GM19035 (cell line): ENCODE results near the gene COL27A1.
"Not testable (repeated sequence)": the region's sequence is repeated elsewhere in the genome, so short reads cannot be mapped to it uniquely, and the experiment has no call there.

Experiments used
- ATAC-seq: cut with Tn5 transposase; IDR thresholded peaks from one replicate; pipeline ENCODE4 v1.9.1; 2021; ENCODE audit not compliant: unreplicated experiment

Gene COL27A1

DNA sequence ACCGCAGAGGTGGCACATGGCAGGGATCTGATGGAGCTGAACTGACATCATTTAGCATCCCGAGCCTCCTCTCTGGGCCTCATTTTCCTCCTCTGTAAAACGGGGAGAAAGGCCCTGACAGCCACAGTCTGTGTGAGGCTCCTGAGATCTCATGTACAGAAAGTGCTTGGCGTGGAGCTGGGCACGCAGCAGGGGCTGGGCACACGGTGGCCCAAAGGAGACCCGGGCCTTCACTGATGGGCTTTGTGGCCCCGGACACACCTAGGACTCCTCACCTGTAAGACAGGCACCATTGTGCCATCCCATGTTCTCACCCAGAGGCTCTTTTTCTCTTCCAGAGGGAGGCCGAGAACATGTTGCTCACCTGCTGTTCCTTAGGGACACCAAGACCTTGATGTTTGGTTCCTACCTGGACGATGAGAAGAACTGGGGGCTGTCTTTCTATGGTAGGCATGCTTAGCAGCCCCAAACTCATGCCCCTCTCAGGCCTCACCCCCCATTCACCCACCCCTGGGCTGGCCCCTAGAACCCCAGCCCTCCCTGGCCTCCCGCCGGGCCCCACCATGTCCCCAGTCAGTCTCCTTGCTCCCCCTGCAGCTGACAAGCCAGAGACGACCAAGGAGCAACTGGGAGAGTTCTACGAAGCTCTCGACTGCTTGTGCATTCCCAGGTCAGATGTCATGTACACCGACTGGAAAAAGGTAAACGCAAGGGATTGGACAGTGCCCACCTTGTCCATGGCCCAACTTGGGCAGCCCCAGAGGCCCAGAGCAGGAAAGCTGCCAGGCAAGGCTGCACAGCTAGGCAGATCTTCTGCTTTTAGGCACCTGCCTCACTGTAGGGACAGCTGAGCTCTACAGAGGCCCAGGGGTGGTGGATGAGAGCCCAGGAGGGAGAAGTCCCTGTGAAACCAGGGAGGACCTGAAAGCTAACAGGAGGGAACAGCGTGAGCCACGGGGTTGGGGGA lies 176.2 kb downstream of the COL27A1 start:
- not testable (repeated sequence) for ATAC-seq

DNA sequence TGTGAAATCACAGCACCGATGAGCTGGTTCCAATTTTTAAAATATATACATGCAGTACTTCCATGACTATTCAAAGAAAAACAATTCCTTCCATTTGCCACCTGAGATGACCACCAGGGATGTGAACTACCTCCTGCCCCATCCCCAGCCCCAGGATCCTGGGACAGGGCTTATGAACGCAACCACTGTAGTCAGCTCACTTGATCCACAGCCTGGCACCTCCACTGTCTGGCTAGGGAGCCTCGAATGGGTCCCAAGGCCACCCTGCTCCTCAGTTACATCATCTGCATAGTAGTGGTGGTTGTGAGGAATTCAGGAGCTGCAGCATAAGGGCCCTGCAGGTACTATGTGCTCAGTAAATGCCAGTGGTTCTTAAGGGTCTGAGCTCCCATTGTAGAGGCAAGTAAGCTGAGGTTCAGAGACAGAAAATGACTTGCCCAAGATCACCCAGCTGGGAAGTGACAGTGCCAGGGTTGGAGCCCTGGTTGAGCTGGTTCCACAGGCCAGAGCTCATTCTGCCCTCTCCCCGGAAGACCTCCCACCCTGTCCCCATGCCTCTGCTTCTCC lies 177.2 kb downstream of the COL27A1 start:
- not testable (repeated sequence) for ATAC-seq

DNA sequence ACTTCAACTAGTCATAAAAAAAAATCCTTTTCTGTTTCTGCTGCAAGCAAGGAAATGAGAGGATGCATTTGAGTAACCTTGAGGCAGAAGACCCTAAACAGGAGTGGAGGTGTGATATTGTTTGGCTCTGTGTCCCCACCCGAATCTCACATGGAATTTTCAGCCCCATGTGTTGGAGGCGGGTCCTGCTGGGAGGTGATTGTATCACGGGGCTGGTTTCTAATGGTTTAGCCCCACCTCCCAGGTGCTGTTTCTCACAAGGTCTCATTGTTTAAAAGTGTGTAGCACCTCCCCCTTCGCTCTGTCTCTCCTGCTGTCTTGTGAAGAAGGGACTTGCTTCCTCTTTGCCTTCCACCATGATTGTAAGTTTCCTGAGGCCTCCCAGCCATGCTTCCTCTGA lies 178.4 kb downstream of the COL27A1 start:
- ATAC-seq, result not testable (repeated sequence)

DNA sequence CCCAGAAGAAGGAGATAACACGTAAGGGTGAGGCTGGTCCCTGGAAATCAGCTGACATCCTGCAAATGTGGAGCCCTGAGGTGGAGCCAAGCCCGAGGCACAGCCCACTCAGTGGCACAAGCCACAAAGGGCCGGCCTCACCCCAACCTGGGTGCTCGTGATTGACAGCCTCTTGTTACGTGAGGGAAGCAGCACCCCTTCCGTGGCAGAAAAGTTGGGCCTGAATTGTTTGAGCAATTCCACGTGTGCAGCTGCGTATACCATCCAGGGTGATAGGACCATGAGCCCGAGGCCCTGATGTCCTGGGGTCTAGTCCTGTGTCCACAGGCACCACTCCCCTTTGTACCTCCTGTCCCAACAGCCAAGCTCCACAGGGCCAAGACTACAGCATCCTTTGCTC lies 179.2 kb downstream of the COL27A1 start:
- ATAC-seq, result no peak

DNA sequence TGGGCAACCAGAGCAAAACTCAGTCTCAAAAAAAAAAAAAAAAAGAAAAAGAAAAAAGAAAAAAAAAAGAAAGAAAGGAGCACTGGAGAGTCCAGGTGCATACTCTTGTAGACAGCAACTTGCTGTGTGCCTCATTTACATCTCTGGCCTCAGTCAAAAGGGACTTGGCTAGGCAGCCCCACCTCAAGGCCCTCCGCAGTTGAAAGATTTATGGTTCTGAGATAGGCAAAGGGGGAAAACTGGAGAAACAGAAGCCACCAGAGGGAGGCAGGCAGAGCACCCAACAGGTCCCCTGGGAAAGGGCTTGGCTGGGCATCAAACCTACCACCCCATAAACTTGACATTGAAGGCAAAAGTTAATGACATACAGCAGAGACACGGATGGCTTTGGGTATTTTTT lies 180.4 kb downstream of the COL27A1 start:
- ATAC-seq, result no peak

DNA sequence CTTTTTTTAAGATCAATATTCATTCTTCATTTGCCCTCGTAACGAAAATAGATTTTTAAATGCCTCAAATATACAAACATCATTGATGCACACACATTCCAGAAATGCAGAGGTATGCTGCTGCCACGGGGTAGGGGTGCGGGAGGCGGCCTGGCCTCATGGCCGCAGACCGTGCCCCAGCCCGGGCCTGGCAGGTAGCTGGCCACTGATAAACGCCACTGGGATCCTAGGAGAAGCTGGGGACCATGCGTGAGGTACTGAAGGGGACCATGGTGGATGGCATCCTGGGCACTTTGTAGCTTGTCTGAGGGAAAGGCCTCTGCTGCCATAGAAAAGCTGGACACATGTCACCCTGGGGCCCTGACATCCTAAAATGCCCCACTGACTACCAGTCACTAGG lies 180.8 kb downstream of the COL27A1 start:
- ATAC-seq, result no peak

DNA sequence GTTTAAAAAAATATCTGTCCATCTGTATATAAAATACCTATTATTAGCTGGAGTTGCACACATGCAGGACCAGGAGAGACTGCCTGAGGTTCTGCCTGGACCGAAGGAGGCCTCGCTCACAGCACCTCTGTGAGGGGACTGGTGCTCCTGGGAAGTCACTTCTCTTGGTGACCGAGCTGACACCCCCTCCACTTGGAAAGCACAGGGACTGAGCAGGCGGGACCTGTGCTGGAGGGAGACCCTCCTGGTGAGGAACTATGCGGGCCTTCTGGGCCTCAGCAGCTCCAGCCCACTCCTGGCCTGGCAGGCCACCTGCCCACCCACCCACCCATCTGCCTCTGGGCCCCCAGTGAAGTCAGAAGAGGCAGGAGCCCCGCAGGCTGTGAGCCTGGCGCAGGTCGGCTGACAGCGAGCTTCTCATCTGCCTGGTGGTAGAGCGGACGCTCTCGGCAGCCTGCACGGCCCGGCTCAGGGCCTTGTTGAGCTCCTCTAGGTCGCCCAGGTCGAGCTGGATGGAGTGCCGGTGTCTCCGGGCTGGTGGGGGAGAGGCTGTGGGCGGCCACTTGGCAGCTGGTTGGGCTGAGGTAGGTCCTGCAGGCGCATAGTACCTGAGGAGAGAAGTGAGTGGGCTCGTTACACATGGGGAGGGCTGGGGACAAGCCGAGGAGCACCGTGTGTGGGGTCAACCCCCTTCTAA lies 181.5 kb downstream of the COL27A1 start:
- no peak for ATAC-seq

DNA sequence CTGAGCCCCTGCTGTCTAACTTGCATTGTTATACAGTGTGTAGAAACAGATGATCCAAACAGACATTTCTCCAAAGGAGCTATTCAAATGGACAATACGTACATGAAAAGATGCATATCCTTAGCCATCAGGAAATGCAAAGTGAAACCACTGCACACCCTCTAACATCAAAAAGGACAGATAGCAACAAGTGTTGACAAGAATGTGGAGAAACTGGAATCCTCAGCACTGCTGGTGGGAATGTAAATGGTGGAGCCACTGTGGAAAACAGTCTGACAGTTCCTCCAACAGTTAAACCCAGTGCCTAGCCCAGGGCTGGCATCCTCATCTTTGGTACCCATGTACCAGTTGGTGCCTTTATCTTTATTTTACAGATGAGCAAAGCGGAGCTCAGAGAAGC lies 182.8 kb downstream of the COL27A1 start:
- no peak for ATAC-seq

DNA sequence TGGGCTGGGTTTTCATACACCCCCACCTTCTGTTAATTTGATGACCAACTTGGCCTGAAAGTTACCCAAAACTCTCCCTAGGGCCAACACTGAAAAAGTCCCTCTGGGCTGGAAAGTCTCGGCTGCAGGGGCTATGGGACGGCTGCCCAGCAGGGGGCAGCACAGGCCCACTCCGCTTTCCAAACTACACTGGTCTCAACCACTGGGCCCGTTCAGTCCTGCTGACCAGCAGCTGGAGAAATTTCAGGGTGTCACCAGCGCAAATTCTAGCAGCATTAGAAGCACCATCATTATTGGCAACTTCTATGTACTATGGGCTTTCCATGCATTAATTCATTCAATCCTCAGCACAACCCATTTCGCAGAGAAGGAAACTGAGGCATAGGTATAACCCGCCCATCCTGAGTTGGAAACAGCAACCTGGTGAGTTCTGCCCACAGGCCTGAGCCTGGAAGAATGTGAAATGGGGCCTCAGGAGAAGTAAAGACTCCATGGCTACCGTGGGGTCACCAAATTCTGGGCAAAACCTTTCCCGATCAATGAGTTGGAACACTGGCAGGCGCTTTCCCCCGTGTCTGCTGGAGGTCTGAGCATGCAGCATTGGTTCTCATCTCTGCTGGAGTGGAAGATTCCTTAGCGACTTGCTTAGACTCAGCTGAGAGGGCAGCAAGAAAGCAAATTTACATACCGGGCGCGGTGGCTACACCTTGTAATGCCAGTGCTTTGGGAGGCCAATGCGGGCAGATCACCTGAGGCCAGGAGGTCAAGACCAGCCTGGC lies 184.0 kb downstream of the COL27A1 start:
- ATAC-seq, result peak; percentile 62

DNA sequence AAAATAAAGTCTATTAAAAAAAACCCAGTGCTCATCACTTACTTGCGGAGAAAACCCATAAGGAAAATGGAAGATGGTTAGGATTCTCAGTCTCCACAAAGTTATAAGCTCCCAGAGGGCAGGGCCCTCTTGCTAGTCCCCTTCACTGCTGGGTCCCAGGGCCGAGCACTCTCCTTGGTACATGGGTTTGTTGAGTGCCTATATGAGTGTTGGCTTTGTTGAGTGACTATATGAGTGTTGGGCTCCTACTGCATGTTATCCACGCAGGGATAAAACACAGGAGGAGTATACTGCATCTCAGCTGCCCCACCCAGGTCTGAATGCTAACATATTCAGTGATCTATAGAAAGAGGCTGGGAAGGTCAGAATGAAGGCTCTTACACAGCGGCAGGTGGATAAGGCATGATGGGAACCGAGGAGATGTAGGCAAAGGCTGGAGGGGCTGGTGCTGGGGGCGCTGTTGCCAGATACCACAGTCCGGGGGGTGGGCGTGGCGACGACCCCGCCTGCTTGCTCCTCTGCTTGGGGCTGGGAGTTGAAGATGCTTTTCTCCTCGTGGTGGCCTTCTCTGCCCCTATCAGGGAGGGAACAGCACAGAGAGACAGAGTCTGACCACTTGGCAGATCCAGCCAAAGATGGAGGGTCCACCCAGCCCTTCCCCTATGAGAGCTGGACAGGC lies 186.0 kb downstream of the COL27A1 start:
- ATAC-seq, result no peak

DNA sequence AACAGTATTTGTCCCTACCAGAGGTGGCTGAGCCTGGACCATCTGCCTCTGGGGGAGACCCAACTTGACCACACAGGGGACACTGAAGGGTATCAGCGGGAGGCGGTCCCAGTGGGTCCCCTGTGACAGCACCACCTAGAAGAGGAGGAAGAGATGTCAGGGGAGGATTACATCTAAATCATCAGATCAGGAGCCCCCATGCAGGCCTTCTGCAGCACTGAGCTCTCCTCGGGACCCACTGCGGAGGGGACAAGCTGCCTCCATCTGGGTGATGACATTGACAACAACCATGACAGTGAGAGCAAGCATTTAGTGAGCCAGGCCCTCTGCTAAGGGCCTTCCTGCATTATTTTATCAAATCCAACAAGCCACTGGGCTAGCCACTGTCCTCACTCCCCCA lies 186.7 kb downstream of the COL27A1 start:
- ATAC-seq, result no peak

DNA sequence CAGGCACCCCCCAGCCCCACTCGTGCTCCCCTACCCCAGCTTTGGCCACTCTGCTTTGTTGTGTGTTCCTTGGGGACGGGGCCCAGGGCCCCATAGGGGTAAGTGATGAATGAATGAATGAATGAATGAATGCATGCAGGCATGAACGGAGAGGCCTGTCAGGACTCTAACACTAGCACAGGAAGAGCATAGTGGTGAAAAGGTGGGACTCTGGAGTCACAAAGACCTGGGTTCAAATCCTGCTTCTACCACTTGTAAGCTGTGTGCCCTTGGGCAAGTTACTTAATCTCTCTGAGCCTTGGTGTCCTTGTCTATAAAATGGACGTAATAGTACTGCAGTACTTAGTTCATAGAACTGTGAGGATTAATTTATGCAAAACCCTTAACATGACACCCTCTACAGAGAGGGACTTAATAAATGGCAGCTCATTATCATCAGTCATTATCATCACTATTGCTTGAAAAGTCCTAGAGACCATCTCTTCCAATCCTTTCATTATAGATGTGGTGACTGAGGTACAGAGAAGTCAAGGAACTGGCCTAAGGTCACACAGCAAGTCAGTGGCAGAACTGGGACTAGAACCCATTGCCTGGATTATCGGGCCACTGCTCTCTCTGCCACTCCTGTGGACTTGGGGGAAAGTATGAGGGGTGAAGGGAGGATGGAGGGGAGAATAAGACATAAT lies 187.6 kb downstream of the COL27A1 start:
- ATAC-seq, result no peak

DNA sequence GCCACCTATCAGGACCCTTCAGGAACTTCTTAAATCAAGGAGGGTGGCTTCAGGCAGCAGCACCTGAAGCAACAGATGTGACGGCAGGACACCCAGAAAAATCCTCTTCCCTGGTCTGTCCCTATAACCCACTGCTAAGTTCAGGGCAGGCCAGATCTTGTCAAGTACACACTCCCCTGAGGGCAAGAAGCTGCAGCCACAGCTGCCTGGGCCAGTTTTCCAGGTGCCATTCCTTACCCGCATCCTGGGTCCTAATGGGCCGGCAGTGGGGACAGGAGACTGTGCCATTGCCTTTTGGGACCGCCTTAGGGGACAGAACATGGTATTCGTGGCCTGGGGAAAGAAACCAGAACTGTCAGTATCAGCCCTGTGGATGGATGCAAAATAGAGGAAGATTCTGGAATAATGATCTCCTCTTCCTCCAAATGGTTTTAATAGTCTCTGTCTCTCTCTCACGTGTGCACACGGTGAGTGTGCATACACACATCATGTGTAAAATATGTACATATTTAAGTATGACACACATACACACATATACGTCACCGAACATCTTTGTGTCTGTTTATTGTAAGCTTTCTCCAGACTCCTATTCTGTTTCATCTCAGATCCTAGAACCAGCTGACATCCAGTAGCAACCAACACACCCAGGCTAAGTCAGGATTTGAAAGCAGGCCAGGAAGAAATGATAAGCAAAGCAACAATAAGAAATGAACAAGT lies 188.3 kb downstream of the COL27A1 start:
- ATAC-seq, result no peak

DNA sequence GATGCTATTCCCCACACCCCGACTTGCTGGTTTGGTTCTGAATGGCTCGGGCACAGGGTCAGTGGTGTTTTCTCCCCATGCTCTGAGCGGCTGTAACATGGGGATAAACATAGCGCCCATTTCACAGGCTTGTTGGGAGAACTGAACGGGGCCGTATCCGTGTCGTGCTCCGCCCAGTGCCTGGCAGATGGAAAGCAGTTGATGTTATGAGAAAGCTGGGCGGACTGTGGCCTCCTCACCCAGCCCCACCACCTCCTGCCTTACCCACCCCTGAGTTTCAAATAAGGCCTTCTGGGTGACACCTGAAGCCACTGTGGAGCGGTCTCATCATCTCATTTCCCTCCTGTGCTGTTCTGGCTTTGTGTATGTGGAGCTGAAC lies 188.8 kb downstream of the COL27A1 start:
- no peak for ATAC-seq

DNA sequence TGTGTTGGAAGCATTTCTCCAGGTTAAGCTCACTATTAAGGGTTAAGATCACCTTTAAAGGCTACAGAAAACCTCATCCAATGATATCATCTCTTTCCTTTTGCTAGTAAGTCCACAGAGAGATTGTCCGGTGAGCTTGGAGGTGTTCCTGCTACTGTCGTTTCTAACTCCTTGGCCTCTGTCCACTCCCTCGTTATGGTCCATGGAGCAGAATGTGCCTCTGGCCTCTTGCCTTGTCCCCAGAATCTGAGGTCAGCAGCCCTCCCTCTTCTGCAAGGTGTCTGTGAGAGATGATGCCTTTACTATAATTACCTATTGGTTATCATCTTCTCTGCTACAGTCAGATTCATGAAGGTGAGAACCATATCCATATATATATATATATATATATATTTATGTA lies 189.4 kb downstream of the COL27A1 start:
- no peak for ATAC-seq

DNA sequence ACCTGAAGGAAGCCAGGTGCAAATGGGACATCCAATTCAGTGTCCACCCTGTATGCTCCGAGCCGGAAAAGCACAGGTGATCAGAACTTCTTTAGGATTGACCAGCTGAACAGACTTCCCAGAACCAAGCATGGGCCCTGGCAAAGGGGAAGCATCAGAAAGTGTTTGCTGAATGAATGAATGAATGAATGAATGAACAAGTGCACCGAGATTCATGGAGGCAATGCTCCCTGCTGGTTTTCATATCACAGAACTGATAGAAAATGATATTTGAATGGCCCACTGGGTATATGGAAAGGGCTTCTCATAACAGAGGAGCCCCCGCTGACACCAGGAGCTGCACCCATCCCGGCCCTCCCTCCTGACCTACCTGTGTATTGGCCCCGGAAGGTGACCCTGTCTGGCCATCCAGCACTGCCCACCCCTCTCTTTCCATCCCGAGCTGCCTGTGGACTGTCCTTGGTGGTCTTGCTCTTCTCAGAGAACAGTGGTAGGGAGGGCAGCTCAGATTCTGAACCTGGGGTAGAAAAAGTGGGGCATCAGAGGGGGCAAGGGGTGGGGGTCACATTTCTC lies 190.2 kb downstream of the COL27A1 start:
- ATAC-seq, result no peak

DNA sequence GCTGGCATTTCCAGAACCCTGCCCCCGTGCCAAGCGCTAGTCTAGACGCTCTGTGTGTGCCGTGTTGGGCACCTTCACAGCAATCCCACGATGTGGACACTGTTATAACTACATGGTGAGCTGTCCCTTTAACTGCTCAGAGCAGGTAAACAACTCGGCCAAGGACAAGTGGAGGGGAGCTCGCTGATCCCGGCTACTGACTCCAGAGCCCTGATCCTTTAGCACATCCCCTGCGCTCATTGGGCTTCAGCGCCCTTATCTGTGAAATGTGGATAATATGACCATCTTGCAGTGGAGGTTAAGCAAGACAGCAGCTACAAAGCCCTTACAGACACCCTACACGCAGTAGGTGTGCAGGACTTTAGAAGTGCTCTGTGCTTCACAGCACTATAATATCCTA lies 190.8 kb downstream of the COL27A1 start:
- ATAC-seq, result no peak

DNA sequence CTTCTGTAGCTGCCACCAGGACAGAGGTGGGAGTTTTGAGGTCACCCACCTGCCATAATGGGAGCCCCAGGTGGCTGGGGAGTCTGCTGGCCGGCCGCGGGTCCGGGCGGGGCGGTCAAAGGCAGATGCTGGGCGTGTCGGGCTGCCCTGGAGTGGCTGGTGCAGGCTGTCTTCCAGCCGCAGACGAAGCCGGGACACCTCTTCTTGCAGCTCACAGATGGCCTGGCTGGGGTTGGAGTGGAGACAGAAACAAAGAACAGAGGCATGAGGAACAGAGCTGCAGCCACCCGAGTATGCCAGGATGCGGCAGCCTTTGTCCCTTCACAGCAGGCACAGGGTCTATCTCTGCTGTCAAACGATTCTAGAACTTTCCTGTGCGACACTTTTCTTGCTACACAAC lies 192.3 kb downstream of the COL27A1 start:
- no peak for ATAC-seq

DNA sequence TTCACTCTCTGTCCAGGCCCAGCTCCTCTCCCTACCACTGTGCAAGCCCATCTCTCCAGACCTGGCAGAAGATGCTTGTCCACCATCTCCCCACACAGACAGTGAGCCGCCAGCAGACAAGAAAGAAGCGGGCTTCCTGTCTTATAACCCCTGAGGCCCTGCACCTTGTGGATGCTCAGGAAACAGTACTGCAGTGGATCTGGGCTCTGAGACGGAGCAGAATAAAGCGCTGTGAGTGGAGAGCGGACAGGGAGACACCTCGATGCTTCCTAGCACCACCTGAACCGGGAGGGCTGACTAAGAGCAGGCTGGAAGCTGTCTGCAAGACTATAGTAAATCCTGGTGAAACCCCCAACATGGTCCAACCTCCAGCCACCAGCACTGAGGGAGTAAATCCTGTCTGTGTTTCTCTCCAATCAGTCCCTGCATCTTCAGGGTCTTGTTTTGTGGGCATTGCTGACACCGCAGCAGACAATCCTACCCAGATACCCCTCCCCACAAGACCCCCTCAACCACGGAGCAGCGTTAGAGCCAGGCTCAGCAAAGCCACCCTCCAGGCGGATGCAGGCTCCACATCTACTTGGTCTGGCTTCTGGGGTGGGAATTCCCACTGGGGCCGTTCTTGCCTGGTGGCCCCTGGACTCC lies 193.0 kb downstream of the COL27A1 start:
- ATAC-seq, result no peak
